Measurements from ENCODE around the gene DPYD. TPM values are rescaled to one million over a fixed set of nuclear protein-coding genes. Genes with fewer than 3 reads are reported as not detected.

Gene DPYD
- total and polyA plus RNA-seq, 9 of the 15 experiments (the other 6 are each of a cell fraction or from before 2014, with no cell fraction given) = 0.03 to 0.25 (median 0.08) TPM; not detected in 2

DNA sequence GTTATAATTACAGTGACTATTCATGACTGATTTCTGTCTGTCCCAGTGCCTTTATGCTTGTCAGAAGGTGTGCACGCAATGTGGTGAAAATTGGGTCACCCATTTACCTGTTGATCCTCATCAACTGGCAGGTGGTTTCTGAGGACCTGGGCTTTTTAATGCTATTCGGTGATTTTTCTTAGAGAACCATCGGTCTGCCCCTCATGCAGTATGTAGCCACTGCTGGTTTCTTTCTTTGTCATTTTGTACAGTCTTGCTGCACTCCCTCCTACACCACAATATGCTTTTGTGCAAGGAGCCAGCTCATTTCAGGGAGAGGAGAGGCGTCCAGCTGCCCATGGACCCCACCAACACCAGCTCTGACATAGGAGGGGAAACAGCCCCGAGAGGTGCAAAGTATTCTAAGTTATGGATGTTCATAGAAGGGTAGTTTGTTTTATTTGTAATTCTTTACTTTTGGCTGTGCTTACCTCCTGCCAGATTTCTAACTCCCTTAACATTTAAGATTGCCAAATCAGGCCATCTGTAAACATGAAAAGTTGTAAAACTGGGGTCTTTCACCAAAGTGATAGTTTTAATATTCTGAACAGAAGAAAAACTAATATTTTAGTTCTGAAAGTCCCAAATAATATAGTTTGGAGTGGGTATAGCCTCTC is 873.9 kb downstream of the DPYD start:
- Histone ChIP-seq H3K36me3 (ENCODE audit: control insufficient read depth, insufficient read depth, low read length) (no peaks in the 10 kb centered on the region), H3K27ac (ENCODE audit: extremely low read depth, low read depth, low read length) (no peak overlapping the region), H3K4me1 (replicated peaks in 1 of 2; ENCODE audit: control insufficient read depth in 2 of 2, insufficient read depth in 2 of 2, low read length in 2 of 2) (no peaks in the 10 kb centered on the region), H3K27me3 (ENCODE audit: control insufficient read depth in 2 of 2, insufficient read depth in 2 of 2, low read length in 2 of 2) (no peaks in the 10 kb centered on the region), H4K20me1 (replicated peaks; ENCODE audit: control insufficient read depth, insufficient read depth, low read length) (no peaks in the 10 kb centered on the region), H3K4me2 (ENCODE audit: insufficient read depth, low read length) (no peak overlapping the region), H3K79me2 (ENCODE audit: control insufficient read depth, insufficient read depth, low read length) (no peaks in the 10 kb centered on the region), H3K4me3 (no peak overlapping the region), H3K9me1 (ENCODE audit: control insufficient read depth, insufficient read depth, low read length) (no peaks in the 10 kb centered on the region), H3K9ac (ENCODE audit: insufficient read depth in 1 of 2, low read depth in 2 of 2, low read length in 2 of 2) (no peak overlapping the region), H2AFZ (ENCODE audit: low read depth, low read length) (no peak overlapping the region), H3K9me3 (replicated peaks; ENCODE audit: control insufficient read depth, insufficient read depth, low read depth, low read length) (no peaks in the 10 kb centered on the region)
- in situ Hi-C loops (cut with MboI) (no loop called here), intact Hi-C loops (cut with micrococcal nuclease) (no loop called here)
- ChIA-PET CTCF (ENCODE audit: low intra/inter-chr PET ratio) (no interaction called here), POLR2A (no interaction called here)
- FAIRE-seq = no peak
- TF ChIP-seq, protein P1, sequence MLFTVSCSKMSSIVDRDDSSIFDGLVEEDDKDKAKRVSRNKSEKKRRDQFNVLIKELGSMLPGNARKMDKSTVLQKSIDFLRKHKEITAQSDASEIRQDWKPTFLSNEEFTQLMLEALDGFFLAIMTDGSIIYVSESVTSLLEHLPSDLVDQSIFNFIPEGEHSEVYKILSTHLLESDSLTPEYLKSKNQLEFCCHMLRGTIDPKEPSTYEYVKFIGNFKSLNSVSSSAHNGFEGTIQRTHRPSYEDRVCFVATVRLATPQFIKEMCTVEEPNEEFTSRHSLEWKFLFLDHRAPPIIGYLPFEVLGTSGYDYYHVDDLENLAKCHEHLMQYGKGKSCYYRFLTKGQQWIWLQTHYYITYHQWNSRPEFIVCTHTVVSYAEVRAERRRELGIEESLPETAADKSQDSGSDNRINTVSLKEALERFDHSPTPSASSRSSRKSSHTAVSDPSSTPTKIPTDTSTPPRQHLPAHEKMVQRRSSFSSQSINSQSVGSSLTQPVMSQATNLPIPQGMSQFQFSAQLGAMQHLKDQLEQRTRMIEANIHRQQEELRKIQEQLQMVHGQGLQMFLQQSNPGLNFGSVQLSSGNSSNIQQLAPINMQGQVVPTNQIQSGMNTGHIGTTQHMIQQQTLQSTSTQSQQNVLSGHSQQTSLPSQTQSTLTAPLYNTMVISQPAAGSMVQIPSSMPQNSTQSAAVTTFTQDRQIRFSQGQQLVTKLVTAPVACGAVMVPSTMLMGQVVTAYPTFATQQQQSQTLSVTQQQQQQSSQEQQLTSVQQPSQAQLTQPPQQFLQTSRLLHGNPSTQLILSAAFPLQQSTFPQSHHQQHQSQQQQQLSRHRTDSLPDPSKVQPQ (CRISPR knock-in tag; IDR thresholded peaks at IDR 0.05; ENCODE audit: borderline replicate concordance) = no peak
- TF ChIP-seq POLR2AphosphoS5 (IDR thresholded peaks at IDR 0.05; ENCODE audit: control insufficient read depth, insufficient read depth, low read depth, low read length) (no peak), ZBTB7A (IDR thresholded peaks at IDR 0.05; ENCODE audit: borderline replicate concordance, control insufficient read depth, low read depth, low read length) (no peak), TCF3 (CRISPR knock-in tag; IDR thresholded peaks at IDR 0.05) (no peak)
- no peak for ATAC-seq
- DNase-seq (ENCODE audit: extremely low read depth in 1 of 4, low spot score in 3 of 4) = no peak
- no TSS peak for BruUV-seq (replicated peaks)
- 3% methylated on average over 5 of the region's 5 CpGs for WGBS (ENCODE audit: insufficient coverage, low coverage, missing lambda C conversion rate)
